Measurements from ENCODE around the gene C14orf180.

Gene C14orf180

GRCh38 chr14:104561632-104562495 is 17.7 kb upstream of the C14orf180 start:
- no peak for DNase-seq (ENCODE audit: low read depth, low spot score)

GRCh38 chr14:104562606-104563005 is 17.0 kb upstream of the C14orf180 start:
- no peak for DNase-seq (ENCODE audit: low read depth, low spot score)

GRCh38 chr14:104563191-104563741 is 16.3 kb upstream of the C14orf180 start:
- DNase-seq (ENCODE audit: low read depth, low spot score): no peak

- peak; percentile 78 for DNase-seq (ENCODE audit: low read depth, low spot score)
Measured at GRCh38 chr14:104563742-104564615, 15.6 kb upstream of the C14orf180 start.

GRCh38 chr14:104564744-104565679 is 14.6 kb upstream of the C14orf180 start:
- DNase-seq (ENCODE audit: low read depth, low spot score): no peak

GRCh38 chr14:104567141-104567956 is 12.2 kb upstream of the C14orf180 start:
- DNase-seq (ENCODE audit: low read depth, low spot score): no peak

- DNase-seq (ENCODE audit: low read depth, low spot score): no peak
Measured at GRCh38 chr14:104567957-104568225, 11.7 kb upstream of the C14orf180 start.

GRCh38 chr14:104568620-104569019 is 10.9 kb upstream of the C14orf180 start:
- no peak for DNase-seq (ENCODE audit: low read depth, low spot score)

GRCh38 chr14:104569435-104569834 is 10.1 kb upstream of the C14orf180 start:
- no peak for DNase-seq (ENCODE audit: low read depth, low spot score)

GRCh38 chr14:104571246-104571645 is 8.3 kb upstream of the C14orf180 start:
- DNase-seq (ENCODE audit: low read depth, low spot score): no peak

GRCh38 chr14:104572024-104572626 is 7.4 kb upstream of the C14orf180 start:
- no peak for DNase-seq (ENCODE audit: low read depth, low spot score)

- no peak for DNase-seq (ENCODE audit: low read depth, low spot score)
Measured at GRCh38 chr14:104572668-104573067, 6.9 kb upstream of the C14orf180 start.

GRCh38 chr14:104573930-104574329 is 5.6 kb upstream of the C14orf180 start:
- no peak for DNase-seq (ENCODE audit: low read depth, low spot score)

- DNase-seq (ENCODE audit: low read depth, low spot score): no peak
Measured at GRCh38 chr14:104574536-104574935, 5.0 kb upstream of the C14orf180 start.

GRCh38 chr14:104574978-104575583 is 4.5 kb upstream of the C14orf180 start:
- no peak for DNase-seq (ENCODE audit: low read depth, low spot score)

- no peak for DNase-seq (ENCODE audit: low read depth, low spot score)
Measured at GRCh38 chr14:104576232-104576969, 3.2 kb upstream of the C14orf180 start.

GRCh38 chr14:104576970-104577332 is 2.6 kb upstream of the C14orf180 start:
- DNase-seq (ENCODE audit: low read depth, low spot score): no peak

GRCh38 chr14:104577426-104577825 is 2.1 kb upstream of the C14orf180 start:
- DNase-seq (ENCODE audit: low read depth, low spot score): no peak

- no peak for DNase-seq (ENCODE audit: low read depth, low spot score)
Measured at GRCh38 chr14:104577847-104578301, 1.7 kb upstream of the C14orf180 start.

Data from astrocyte of the hippocampus (primary cell).